Measurements from ENCODE around the gene TTC13.
A peak's percentile ranks its signal among the peaks of the same experiment; 100 is the strongest.

The TTC13 gene

DNA sequence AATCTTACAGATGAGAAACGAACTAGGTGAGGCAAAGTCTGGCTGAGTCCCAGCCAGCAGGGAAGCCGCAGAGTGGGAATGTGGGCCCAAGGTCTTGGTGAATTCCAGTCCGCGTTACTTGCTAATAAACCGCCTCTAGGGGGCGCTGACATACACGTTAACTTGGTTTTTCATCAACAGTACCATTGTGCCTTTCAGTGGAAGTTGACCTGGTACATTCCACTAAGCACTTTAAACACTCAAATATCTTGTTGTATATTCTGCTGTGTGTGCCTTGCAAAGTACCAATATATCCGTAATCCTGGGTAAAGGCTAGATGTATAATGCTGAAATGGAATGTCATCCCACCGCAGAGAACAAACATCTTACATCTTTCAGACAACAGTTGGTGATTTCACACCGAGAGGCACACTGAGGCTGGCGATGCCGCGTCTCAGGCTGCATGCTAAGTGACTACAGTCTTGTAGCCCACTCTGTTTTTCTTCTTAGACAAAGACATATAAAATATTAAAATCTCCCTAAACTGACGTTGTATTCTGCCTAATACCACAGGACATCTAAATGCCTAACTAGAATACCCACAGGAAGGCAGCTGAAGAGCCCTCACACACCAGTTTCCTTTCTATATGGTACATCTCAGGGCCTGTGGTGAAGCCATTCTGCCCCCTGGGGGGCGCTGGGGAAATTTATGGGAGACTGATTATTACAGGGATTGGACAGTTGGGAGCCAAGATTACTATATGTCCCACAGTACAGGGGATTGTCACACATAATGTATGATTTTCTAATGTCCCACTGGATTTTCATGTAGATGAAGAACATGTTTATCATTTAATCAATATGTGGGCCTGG, 61.2 kb downstream of the TTC13 start:
- no peak overlapping the region for H3K4me3 Mint-ChIP-seq
- H3K4me1 Mint-ChIP-seq (ENCODE audit: low read depth): no peaks in the 10 kb centered on the region
- no peaks in the 10 kb centered on the region for H3K27me3 Mint-ChIP-seq (ENCODE audit: low read depth)
- H3K27ac Mint-ChIP-seq: no peak overlapping the region
- H3K36me3 Mint-ChIP-seq (ENCODE audit: low read depth): peaks cover 37% of the 10 kb centered on the region
- no peaks in the 10 kb centered on the region for H3K9me3 Mint-ChIP-seq

DNA sequence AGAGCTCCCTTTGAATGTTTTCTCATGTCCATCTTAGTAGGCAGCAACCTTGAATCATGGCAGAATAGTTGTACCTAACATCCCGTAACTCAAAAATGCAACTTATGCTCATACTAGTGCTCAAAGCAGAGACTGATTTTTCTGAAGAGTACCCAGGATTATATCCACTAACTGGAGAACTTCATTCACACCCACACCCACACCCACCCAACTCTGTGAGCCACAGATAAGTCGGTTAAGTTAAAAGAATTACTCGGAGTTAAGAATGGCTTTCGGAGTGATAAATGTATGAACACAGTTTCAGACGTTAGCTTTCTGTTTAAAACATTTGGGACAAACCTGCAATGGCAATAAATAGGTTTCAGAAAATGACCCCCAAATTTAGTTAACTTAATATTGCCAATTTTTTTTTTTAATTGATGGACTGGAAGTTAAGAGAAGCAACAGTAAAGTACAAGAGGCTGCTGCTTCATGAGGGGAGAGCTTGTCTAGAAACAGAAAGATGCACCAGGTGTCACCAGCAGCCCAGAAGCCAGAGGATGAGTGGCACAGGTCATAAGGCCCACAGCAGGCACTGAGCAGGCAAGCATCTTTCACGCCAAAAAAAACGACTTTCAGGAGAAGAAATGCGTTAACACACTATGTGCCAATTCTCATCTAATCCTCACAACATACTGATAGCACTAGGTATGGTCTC, 61.9 kb downstream of the TTC13 start:
- Mint-ChIP-seq H3K27ac (no peak overlapping the region), H3K9me3 (no peaks in the 10 kb centered on the region), H3K4me1 (ENCODE audit: low read depth) (no peaks in the 10 kb centered on the region), H3K27me3 (ENCODE audit: low read depth) (no peaks in the 10 kb centered on the region), H3K36me3 (ENCODE audit: low read depth) (peaks cover 35% of the 10 kb centered on the region), H3K4me3 (no peak overlapping the region)

DNA sequence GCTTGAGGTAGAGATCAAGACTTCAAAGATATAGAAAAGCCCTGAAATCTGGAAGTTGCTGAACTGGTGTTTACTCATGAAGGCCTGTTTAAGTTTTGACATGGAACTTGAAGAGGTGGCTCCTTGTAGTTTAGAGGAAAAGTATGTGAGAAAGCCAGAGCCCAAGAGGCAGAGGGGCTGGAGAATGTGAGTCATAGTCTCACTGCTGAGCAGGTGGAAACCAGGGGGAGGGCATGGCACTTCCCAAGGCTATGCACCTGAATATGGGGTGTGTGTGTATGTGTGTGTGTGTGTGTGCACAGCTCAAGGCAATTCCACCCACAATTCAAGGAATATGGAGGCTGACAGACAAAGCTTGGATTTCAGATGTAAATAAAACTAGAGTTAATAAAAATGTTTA, 63.6 kb downstream of the TTC13 start:
- Mint-ChIP-seq H3K27ac (no peak overlapping the region), H3K36me3 (ENCODE audit: low read depth) (peaks cover 40% of the 10 kb centered on the region), H3K9me3 (no peaks in the 10 kb centered on the region), H3K4me1 (ENCODE audit: low read depth) (no peaks in the 10 kb centered on the region), H3K4me3 (no peak overlapping the region), H3K27me3 (ENCODE audit: low read depth) (no peaks in the 10 kb centered on the region)

DNA sequence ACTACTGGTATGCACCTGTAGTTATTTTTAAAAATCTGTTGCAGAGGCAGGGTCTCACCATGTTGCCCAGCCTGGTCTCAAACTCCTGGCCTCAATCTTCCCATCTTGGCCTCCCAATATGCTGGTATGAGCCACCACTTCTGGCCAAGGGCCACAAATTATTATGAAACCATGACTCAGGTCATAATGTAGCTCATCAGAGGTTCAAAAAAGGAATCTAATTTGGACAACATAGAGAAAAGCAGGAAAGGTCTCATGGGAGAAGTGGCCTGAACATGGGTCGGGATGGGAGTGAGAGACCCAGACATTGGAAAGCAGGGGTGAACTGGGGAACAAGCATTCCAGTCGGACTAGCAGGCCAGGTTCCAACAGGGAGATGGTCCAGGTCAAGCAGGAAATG, 65.2 kb downstream of the TTC13 start:
- Mint-ChIP-seq H3K9me3 (no peaks in the 10 kb centered on the region), H3K27ac (no peak overlapping the region), H3K27me3 (ENCODE audit: low read depth) (no peaks in the 10 kb centered on the region), H3K4me3 (no peak overlapping the region), H3K4me1 (ENCODE audit: low read depth) (no peaks in the 10 kb centered on the region), H3K36me3 (ENCODE audit: low read depth) (peaks cover 45% of the 10 kb centered on the region)

DNA sequence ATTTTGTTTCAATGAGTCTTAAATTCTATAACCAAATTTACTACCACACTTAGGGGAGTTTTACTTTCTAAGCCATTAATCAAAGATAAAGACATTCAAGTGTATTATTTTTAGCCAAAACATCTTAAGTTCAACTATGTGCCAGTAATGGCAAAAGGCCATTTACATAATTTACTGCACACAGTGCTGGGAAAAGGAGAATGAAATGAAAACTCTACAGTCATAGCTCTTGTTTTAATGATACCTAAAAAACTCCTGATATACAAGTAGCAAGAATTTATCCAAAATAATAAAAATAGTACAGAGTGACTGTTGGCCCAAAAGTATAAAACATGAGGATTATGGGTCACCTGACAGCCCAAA, 67.9 kb downstream of the TTC13 start:
- H3K27me3 Mint-ChIP-seq (ENCODE audit: low read depth): no peaks in the 10 kb centered on the region
- no peak overlapping the region for H3K27ac Mint-ChIP-seq
- peaks cover 4% of the 10 kb centered on the region for H3K4me1 Mint-ChIP-seq (ENCODE audit: low read depth)
- H3K36me3 Mint-ChIP-seq (ENCODE audit: low read depth): peaks cover 48% of the 10 kb centered on the region
- no peaks in the 10 kb centered on the region for H3K9me3 Mint-ChIP-seq
- H3K4me3 Mint-ChIP-seq: no peak overlapping the region

DNA sequence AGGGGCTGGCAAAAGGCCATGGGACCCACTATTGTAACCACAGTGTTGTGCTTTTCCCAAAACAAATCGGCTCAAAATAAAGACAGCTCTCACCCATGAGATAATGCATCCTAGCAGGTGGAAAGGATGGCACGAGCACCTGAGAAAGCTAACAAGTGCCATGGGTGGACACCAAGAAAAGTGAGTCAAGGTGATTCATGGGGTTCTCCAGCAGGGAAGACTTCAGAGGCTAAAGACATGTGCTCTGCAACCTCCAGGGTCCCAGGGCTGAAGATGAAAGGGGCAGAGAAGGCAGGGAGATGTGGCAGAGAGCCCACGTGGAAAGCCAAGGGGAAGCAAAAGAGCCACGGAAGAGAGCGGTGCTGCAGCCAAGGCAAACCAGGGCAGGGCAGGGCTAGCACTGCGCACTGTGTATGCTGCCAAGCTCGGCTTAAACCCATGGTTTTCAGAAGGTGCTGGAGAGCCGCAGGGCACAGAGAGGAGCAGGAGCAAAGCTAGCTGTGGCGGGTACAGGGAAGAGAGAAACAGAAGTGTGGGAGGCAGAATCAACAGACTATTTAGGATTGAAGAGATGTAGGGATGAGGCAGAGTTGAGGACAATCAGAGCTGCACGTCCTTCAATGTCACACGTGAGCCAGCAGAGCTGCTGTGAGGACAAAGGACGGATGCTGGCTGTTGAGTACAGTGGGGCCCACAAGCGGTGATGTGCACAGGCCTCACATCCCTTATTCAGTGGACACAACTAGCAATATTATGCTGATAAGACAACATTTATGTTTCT, 68.5 kb downstream of the TTC13 start:
- peaks cover 5% of the 10 kb centered on the region for H3K4me1 Mint-ChIP-seq (ENCODE audit: low read depth)
- no peaks in the 10 kb centered on the region for H3K9me3 Mint-ChIP-seq
- H3K36me3 Mint-ChIP-seq (ENCODE audit: low read depth): peaks cover 50% of the 10 kb centered on the region
- H3K4me3 Mint-ChIP-seq: no peak overlapping the region
- H3K27me3 Mint-ChIP-seq (ENCODE audit: low read depth): no peaks in the 10 kb centered on the region
- H3K27ac Mint-ChIP-seq: no peak overlapping the region

DNA sequence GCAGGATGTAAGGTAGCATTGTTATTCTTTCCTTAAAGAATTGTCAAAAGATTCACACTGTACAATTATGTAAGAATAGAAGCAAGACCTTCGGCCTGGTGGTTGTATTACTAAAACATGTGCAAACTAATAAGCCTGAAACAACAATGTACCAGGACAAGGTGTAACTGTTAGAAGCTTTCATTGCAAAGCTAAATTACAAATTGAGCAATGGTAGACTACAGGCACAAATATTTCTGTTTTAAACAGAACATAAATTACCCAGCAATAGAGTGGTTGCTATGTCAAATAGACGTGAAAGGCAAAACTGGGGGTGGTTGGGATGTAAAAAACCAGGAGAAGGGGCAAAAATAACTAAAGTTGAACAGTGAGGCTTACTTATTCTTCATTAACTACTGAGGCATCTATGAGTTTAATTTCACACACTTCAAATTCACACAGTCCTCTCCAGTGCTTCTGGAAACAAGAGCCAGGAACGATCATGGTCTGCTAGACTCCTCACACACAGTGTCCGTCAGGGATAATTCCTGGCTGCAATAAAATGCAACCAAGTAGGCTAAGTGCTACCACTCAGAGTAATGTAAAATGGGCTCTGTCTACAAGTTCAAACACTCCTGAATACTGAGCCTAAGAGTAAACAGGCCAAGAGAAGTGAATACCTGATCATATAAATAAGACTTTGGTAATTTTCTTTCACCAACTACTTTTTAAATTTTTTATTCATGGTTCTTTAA, 71.0 kb downstream of the TTC13 start:
- Mint-ChIP-seq H3K9me3 (no peaks in the 10 kb centered on the region), H3K4me1 (ENCODE audit: low read depth) (peaks cover 5% of the 10 kb centered on the region), H3K27me3 (ENCODE audit: low read depth) (no peaks in the 10 kb centered on the region), H3K27ac (no peak overlapping the region), H3K36me3 (ENCODE audit: low read depth) (peaks cover 48% of the 10 kb centered on the region), H3K4me3 (no peak overlapping the region)

DNA sequence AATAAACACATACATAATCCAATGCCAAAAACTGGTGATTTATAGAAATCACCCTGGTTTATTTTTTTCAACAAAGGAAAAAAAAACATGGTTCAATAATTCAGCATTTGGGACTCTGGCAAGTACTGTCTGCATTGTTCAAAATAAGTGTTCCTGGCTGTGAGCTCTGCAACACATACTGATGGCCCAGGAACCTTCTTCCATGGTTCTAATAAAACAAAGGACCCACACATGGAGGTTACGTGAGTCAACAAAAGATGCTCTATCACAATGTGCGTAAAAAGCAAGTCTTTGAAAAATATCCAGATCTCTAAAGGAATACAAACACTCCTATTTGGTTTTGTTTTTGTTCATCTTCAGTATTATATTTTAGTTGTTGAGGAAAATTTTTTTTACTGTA, 72.4 kb downstream of the TTC13 start:
- no peak overlapping the region for H3K27ac Mint-ChIP-seq
- H3K4me1 Mint-ChIP-seq (ENCODE audit: low read depth): peaks cover 5% of the 10 kb centered on the region
- no peak overlapping the region for H3K4me3 Mint-ChIP-seq
- H3K9me3 Mint-ChIP-seq: no peaks in the 10 kb centered on the region
- peaks cover 41% of the 10 kb centered on the region for H3K36me3 Mint-ChIP-seq (ENCODE audit: low read depth)
- no peaks in the 10 kb centered on the region for H3K27me3 Mint-ChIP-seq (ENCODE audit: low read depth)

DNA sequence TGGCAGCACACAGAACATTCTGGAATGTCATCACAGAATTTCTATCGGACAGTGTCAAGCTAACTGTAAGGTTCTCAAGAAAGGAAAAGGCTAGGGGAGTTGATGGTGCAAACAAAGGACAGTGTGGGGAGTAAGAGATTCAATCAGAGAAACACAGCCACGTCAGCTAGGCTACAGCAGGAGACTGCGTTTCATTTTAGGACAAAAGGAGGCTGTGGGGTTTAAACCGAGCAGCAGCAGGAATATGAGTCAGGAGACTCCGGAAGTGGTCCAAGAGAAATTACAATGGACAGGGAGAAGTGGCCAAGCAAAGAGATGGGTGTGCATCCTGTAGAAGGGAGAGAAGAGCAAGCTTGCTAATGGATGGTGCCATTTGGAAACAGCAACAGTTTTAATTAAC, 72.9 kb downstream of the TTC13 start:
- H3K9me3 Mint-ChIP-seq: no peaks in the 10 kb centered on the region
- peaks cover 39% of the 10 kb centered on the region for H3K36me3 Mint-ChIP-seq (ENCODE audit: low read depth)
- H3K27ac Mint-ChIP-seq: peak overlapping the region; percentile 3
- peaks cover 5% of the 10 kb centered on the region for H3K4me1 Mint-ChIP-seq (ENCODE audit: low read depth)
- H3K4me3 Mint-ChIP-seq: no peak overlapping the region
- no peaks in the 10 kb centered on the region for H3K27me3 Mint-ChIP-seq (ENCODE audit: low read depth)

DNA sequence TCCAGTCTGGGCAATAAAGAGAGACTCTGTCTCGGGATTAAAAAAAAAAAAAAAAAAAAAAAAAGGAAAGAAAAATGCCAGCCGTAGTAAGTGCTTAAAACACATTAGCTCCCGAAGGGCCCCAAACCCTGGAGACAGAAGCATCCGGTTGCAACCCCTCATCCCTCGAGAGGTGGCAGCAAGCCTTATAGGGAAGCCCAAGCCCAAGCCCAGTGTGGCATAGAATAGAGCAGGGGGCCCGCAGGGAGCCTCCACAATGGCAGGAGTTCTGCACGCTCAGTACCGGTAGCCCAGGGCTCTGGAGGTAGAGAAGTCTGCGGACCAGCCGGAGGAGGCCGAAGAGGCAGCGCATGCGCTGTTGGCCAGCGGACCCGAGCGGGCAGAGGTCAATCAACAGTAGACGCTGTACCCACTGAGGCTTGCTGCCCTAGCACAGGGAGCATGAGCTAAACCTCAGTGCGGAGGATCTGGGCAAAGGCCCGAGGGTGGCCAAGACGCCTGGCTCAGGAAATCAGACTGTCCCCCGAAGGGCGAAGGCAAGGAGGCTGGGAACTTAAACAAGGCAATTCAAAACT, 76.2 kb downstream of the TTC13 start:
- peaks cover under 1% of the 10 kb centered on the region for H3K27me3 Mint-ChIP-seq (ENCODE audit: low read depth)
- H3K9me3 Mint-ChIP-seq: no peaks in the 10 kb centered on the region
- H3K4me1 Mint-ChIP-seq (ENCODE audit: low read depth): peaks cover 5% of the 10 kb centered on the region
- H3K36me3 Mint-ChIP-seq (ENCODE audit: low read depth): peaks cover 20% of the 10 kb centered on the region
- no peak overlapping the region for H3K4me3 Mint-ChIP-seq
- no peak overlapping the region for H3K27ac Mint-ChIP-seq

DNA sequence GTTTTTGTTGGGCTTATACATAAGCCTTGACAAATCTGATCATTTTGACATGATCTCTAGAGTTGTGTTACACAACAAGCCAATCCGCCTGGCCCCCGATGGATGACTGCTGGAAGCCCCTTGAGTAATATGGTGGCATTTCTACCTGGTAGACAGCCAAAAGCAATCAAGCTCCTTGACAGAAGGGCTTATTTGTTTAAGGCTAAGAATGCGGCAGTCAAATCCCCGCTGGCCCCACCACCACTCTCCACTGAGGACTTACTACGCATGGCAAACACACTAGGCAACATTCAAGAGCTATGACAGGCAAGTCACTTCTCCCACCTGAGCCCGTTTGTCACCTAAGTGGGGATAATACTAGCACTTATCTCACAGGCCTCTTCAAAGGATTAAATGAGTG, 77.0 kb downstream of the TTC13 start:
- H3K4me1 Mint-ChIP-seq (ENCODE audit: low read depth): peaks cover 4% of the 10 kb centered on the region
- peaks cover 16% of the 10 kb centered on the region for H3K36me3 Mint-ChIP-seq (ENCODE audit: low read depth)
- no peak overlapping the region for H3K27ac Mint-ChIP-seq
- peaks cover 4% of the 10 kb centered on the region for H3K27me3 Mint-ChIP-seq (ENCODE audit: low read depth)
- H3K4me3 Mint-ChIP-seq: no peak overlapping the region
- H3K9me3 Mint-ChIP-seq: no peaks in the 10 kb centered on the region

DNA sequence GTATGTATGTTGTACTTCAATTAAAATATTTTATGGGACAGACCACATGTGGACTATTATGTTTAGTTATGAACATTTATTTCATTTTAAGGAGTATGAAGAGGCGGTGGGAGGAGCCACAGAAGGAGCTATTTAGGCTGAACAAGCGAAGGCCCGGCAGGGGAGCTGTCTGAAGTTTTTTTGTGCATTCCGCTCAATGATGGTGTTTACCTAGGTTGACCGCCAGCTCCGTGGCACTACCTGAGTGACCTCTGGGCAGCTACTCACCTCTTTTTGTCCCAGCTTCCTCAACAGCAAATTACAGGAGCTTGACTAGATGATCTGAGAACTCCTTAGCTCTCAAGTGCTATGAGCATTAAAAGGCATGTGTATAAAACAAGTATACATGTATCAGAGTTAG, 77.7 kb downstream of the TTC13 start:
- Mint-ChIP-seq H3K4me1 (ENCODE audit: low read depth) (peaks cover 4% of the 10 kb centered on the region), H3K36me3 (ENCODE audit: low read depth) (peaks cover 14% of the 10 kb centered on the region)

DNA sequence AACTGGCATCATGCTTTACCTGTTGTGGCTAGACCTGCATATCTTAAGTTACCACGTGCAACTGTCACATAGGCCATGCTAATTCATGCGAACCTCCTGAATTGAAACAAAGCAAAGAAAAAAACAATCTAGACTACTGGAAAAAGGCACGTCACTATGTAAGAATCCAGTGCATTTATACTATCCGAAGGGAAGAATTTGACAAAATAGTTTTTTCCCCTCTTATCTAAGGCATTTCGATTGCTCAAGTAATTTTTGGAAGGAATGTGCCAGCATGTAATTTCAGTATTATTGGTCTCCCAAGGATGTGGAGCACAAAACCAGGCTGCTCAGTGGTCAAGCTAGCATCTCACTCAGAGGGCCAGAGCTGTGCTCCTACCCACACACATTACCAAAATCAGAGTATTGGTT, 78.8 kb downstream of the TTC13 start:
- Mint-ChIP-seq H3K27me3 (ENCODE audit: low read depth) (peaks cover 4% of the 10 kb centered on the region), H3K4me3 (no peak overlapping the region), H3K36me3 (ENCODE audit: low read depth) (peaks cover 6% of the 10 kb centered on the region), H3K27ac (no peak overlapping the region), H3K4me1 (ENCODE audit: low read depth) (no peaks in the 10 kb centered on the region), H3K9me3 (no peaks in the 10 kb centered on the region)

More for the DNA sequence above, 77.7 kb downstream of the TTC13 start:
- Mint-ChIP-seq H3K27me3 (ENCODE audit: low read depth) (peaks cover 4% of the 10 kb centered on the region), H3K9me3 (no peaks in the 10 kb centered on the region), H3K4me3 (no peak overlapping the region), H3K27ac (no peak overlapping the region)

DNA sequence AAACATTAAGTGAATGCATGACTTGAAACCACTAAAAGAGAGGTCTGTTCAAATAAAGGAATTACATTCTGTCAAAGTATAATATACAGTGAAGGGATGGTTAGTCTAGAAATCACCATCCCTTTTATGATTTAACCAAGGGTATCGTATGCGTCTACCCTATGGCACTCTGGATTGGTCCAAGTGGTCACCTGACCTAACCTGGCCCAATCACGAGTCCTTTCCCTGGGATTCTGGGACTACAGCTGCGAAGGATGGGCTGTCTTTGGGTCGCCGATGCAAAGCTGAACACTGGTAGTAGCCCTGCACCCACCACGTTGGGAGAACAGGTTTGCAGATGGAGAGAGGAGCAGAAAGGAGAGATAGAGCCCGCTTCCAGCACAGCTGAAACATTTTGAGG, 79.9 kb downstream of the TTC13 start:
- H3K4me3 Mint-ChIP-seq: no peak overlapping the region
- H3K27ac Mint-ChIP-seq: no peak overlapping the region
- no peaks in the 10 kb centered on the region for H3K9me3 Mint-ChIP-seq
- H3K27me3 Mint-ChIP-seq (ENCODE audit: low read depth): peaks cover 4% of the 10 kb centered on the region
- peaks cover 5% of the 10 kb centered on the region for H3K36me3 Mint-ChIP-seq (ENCODE audit: low read depth)
- no peaks in the 10 kb centered on the region for H3K4me1 Mint-ChIP-seq (ENCODE audit: low read depth)
